WTC11 (cell line): ENCODE measurements around the gene ZSCAN18. TPM values are rescaled to one million over a fixed set of nuclear protein-coding genes. Genes with fewer than 3 reads are reported as not detected.

Source experiments
- ATAC-seq: fragments of 200-7000 bp; cut with Tn5 transposase; 2 replicates; pipeline ENCODE4 v1.10.0; 2021; ENCODE audit warnings: mild to moderate bottlenecking, moderate library complexity
- CTCF ChIA-PET: fragments of 300-600 bp; sonication (Branson Sonifier 250); formaldehyde crosslinking; loops from one replicate; lab custom pipeline; 2021; ENCODE audit warnings: antibody characterized with exemption; lab: Charles Lee
- POLR2A ChIA-PET: fragments of 350-600 bp; sonication (Branson Sonifier 250); formaldehyde crosslinking; loops from one replicate; lab custom pipeline; 2021; ENCODE audit warnings: antibody characterized with exemption; lab: Charles Lee
- DNase-seq: peaks from one replicate; pipeline ENCODE4 v3.0.0; 2021; ENCODE audit warnings: low spot score
- H3K27ac Mint-ChIP-seq: 2 replicates; pipeline ENCODE4 v1.8.0; 2021; ENCODE audit warnings: mixed read lengths
- H3K27me3 Mint-ChIP-seq: 2 replicates; pipeline ENCODE4 v1.8.0; 2021; ENCODE audit warnings: low read depth, mild to moderate bottlenecking, moderate library complexity, mixed read lengths
- H3K36me3 Mint-ChIP-seq: 2 replicates; pipeline ENCODE4 v1.8.0; 2021; ENCODE audit warnings: mixed read lengths
- H3K4me1 Mint-ChIP-seq: 2 replicates; pipeline ENCODE4 v1.8.0; 2022; ENCODE audit warnings: mixed read lengths
- H3K4me3 Mint-ChIP-seq: 2 replicates; pipeline ENCODE4 v1.8.0; 2021; ENCODE audit warnings: mild to moderate bottlenecking, moderate library complexity, mixed read lengths
- H3K9me3 Mint-ChIP-seq: 2 replicates; pipeline ENCODE4 v1.8.0; 2021; ENCODE audit warnings: mixed read lengths
- CDX4 ChIP-seq: fragments of 250-450 bp; sonication (Bioruptor Pico); IDR thresholded peaks from 2 replicates; pipeline ENCODE4 v1.9.0; 2021; ENCODE audit warnings: moderate library complexity, mild to moderate bottlenecking, inconsistent platforms, borderline replicate concordance
- CTCF ChIP-seq: fragments of 200-600 bp; IDR thresholded peaks from 2 replicates; pipeline ENCODE4 v1.8.0; 2022; ENCODE audit warnings: antibody characterized with exemption
- E2F5 ChIP-seq: sonication (generic); formaldehyde crosslinking; IDR thresholded peaks from 2 replicates; pipeline ENCODE4 v1.8.1; 2022; ENCODE audit warnings: mild to moderate bottlenecking, moderate library complexity, missing genetic modification reagents
- ERG ChIP-seq: fragments of 250-450 bp; sonication (Bioruptor Pico); IDR thresholded peaks from 2 replicates; pipeline ENCODE4 v1.8.0; 2021; ENCODE audit warnings: mild to moderate bottlenecking
- FOXP1 ChIP-seq: sonication (generic); formaldehyde crosslinking; IDR thresholded peaks from 2 replicates; pipeline ENCODE4 v1.8.0; 2022; ENCODE audit warnings: missing genetic modification reagents, mild to moderate bottlenecking, moderate library complexity, borderline replicate concordance
- GRHL2 ChIP-seq: fragments of 250-450 bp; sonication (Bioruptor Pico); IDR thresholded peaks from 2 replicates; pipeline ENCODE4 v1.8.0; 2022; ENCODE audit warnings: mild to moderate bottlenecking, moderate library complexity; ENCODE audit not compliant: insufficient replicate concordance, severe bottlenecking
- IRF2 ChIP-seq: sonication (generic); formaldehyde crosslinking; IDR thresholded peaks from 2 replicates; pipeline ENCODE4 v1.8.0; 2022; ENCODE audit warnings: low read depth, missing genetic modification reagents, borderline replicate concordance
- JUN ChIP-seq: sonication (generic); formaldehyde crosslinking; IDR thresholded peaks from 2 replicates; pipeline ENCODE4 v1.8.0; 2023; ENCODE audit warnings: mild to moderate bottlenecking, missing genetic modification reagents
- KAT7 ChIP-seq: sonication (generic); formaldehyde crosslinking; IDR thresholded peaks from 2 replicates; pipeline ENCODE4 v1.8.1; 2023; ENCODE audit warnings: missing genetic modification reagents, mild to moderate bottlenecking, borderline replicate concordance
- NR3C1 ChIP-seq: sonication (generic); formaldehyde crosslinking; conservative IDR thresholded peaks from 2 replicates; pipeline ENCODE4 v1.8.1; 2023; ENCODE audit warnings: low read depth, mild to moderate bottlenecking, missing genetic modification reagents
- OVOL2 ChIP-seq: fragments of 250-450 bp; sonication (Bioruptor Pico); IDR thresholded peaks from 2 replicates; pipeline ENCODE4 v1.9.0; 2021; ENCODE audit warnings: mild to moderate bottlenecking, borderline replicate concordance
- SMAD3 ChIP-seq: sonication (generic); formaldehyde crosslinking; IDR thresholded peaks from 2 replicates; pipeline ENCODE4 v1.8.0; 2022; ENCODE audit warnings: missing genetic modification reagents, mild to moderate bottlenecking, borderline replicate concordance
- TCF7 ChIP-seq: sonication (generic); formaldehyde crosslinking; IDR thresholded peaks from 2 replicates; pipeline ENCODE4 v1.8.0; 2022; ENCODE audit warnings: mild to moderate bottlenecking, low read depth, missing genetic modification reagents, moderate library complexity
- ZBTB43 ChIP-seq: sonication (generic); formaldehyde crosslinking; IDR thresholded peaks from 2 replicates; pipeline ENCODE4 v1.8.1; 2023; ENCODE audit warnings: mild to moderate bottlenecking, missing genetic modification reagents
- ZNF138 ChIP-seq: sonication (generic); formaldehyde crosslinking; conservative IDR thresholded peaks from 2 replicates; pipeline ENCODE4 v1.8.1; 2022; ENCODE audit warnings: mild to moderate bottlenecking, moderate library complexity, missing genetic modification reagents
- ZNF281 ChIP-seq: sonication (generic); formaldehyde crosslinking; IDR thresholded peaks from 2 replicates; pipeline ENCODE4 v1.8.0; 2023; ENCODE audit warnings: mild to moderate bottlenecking, missing genetic modification reagents
- ZNF425 ChIP-seq: fragments of 250-450 bp; sonication (Bioruptor Pico); conservative IDR thresholded peaks from 2 replicates; pipeline ENCODE4 v1.9.0; 2021; ENCODE audit warnings: mild to moderate bottlenecking
- ZNF512 ChIP-seq: sonication (generic); formaldehyde crosslinking; IDR thresholded peaks from 2 replicates; pipeline ENCODE4 v1.8.1; 2022; ENCODE audit warnings: missing genetic modification reagents, borderline replicate concordance
- total RNA-seq: library from RNA; stranded (reverse); gene quantifications from 3 replicates; pipeline ENCODE4 v1.2.3, GENCODE V29; 2021

The ZSCAN18 gene
- total RNA-seq, 1 experiment from 2014 or later = 55.9 TPM

- TF ChIP-seq ZNF512 (CRISPR knock-in tag) = no peak
- no peak for TF ChIP-seq ZNF138 (CRISPR knock-in tag)
- no peak for TF ChIP-seq CDX4
- no peak for TF ChIP-seq NR3C1 (CRISPR knock-in tag)
- no peak for TF ChIP-seq ERG
- no peak for TF ChIP-seq E2F5 (CRISPR knock-in tag)
- no peak for TF ChIP-seq OVOL2 (CRISPR knock-in tag)
- TF ChIP-seq, all 79 proteins: peak for 0
These were observed 47.8 kb upstream of the ZSCAN18 start (continued) for GRCh38 chr19:58145849-58146248.

- peaks cover 69% of the 10 kb centered on the region for H3K9me3 Mint-ChIP-seq
- H3K4me3 Mint-ChIP-seq = no peak overlapping the region
- POLR2A ChIA-PET = no interaction called here
- H3K27ac Mint-ChIP-seq = no peak overlapping the region
- TF ChIP-seq JUN (CRISPR knock-in tag) = no peak
- TF ChIP-seq FOXP1 (CRISPR knock-in tag) = no peak
- TF ChIP-seq ZBTB43 (CRISPR knock-in tag) = no peak
- TF ChIP-seq TCF7 (CRISPR knock-in tag) = no peak
- no peak for TF ChIP-seq ZNF281
- no peak for TF ChIP-seq GRHL2 (CRISPR knock-in tag)
- no peak for TF ChIP-seq SMAD3 (CRISPR knock-in tag)
- TF ChIP-seq ZNF425 (CRISPR knock-in tag) = no peak
- TF ChIP-seq IRF2 (CRISPR knock-in tag) = no peak
- no peak for TF ChIP-seq CTCF
- TF ChIP-seq KAT7 (CRISPR knock-in tag) = no peak
- TF ChIP-seq, all 79 proteins: peak for 0
- CTCF ChIA-PET = no interaction called here
- H3K27me3 Mint-ChIP-seq = no peaks in the 10 kb centered on the region; the same call in 1 of the 2 replicates
- no peak for DNase-seq
- no peak for ATAC-seq
- H3K4me1 Mint-ChIP-seq = no peaks in the 10 kb centered on the region
- H3K36me3 Mint-ChIP-seq = peaks cover 93% of the 10 kb centered on the region
These were observed 36.2 kb upstream of the ZSCAN18 start for GRCh38 chr19:58134244-58134643.
